SU-DHL-6 (cell line): Measurements from ENCODE around the gene GPR155.
"Not testable (repeated sequence)": the region's sequence is repeated elsewhere in the genome, so short reads cannot be mapped to it uniquely, and the experiment has no call there.

ENCODE experiments used
- H2AFZ ChIP-seq: fragments of 200-600 bp; sonication (generic); 2 replicates; pipeline ENCODE4 v1.6.1; 2014; ENCODE audit warnings: low read depth, mild to moderate bottlenecking, moderate library complexity, mixed read lengths, antibody characterized with exemption, low read length; ENCODE audit not compliant: severe bottlenecking
- H3F3A ChIP-seq: fragments of 200-600 bp; shearing (Covaris generic); 2 replicates; pipeline ENCODE4 v1.6.0; 2016; ENCODE audit warnings: antibody characterized with exemption, mild to moderate bottlenecking; ENCODE audit not compliant: insufficient read depth
- H3K27ac ChIP-seq: fragments of 200-600 bp; sonication (generic); 2 replicates; pipeline ENCODE4 v1.5.1; 2016; ENCODE audit warnings: low read depth, mild to moderate bottlenecking, low read length, moderate library complexity, mixed read lengths
- H3K27me3 ChIP-seq: fragments of 200-600 bp; sonication (generic), shearing (Covaris generic); 2 replicates; pipeline ENCODE4 v1.6.0; 2014; ENCODE audit warnings: mild to moderate bottlenecking, low read length
- H3K36me3 ChIP-seq: fragments of 200-600 bp; sonication (generic); 2 replicates; pipeline ENCODE4 v1.6.1; 2014; ENCODE audit warnings: mild to moderate bottlenecking, low read length, mixed read lengths
- H3K4me2 ChIP-seq: fragments of 300-600, 200-600 bp; shearing (Covaris generic), sonication (generic); 2 replicates; pipeline ENCODE4 v1.6.0; 2014; ENCODE audit warnings: low read length, low read depth, mild to moderate bottlenecking; ENCODE audit not compliant: poor library complexity, severe bottlenecking
- H3K4me3 ChIP-seq: fragments of 200-600 bp; sonication (generic); 2 replicates; pipeline ENCODE4 v1.5.1; 2014; ENCODE audit warnings: antibody characterized with exemption, low read length, mild to moderate bottlenecking, mixed read lengths; ENCODE audit not compliant: insufficient read depth, poor library complexity, severe bottlenecking
- H3K79me2 ChIP-seq: fragments of 200-600 bp; sonication (generic); 2 replicates; pipeline ENCODE4 v1.6.1; 2014; ENCODE audit warnings: mild to moderate bottlenecking, low read length, moderate library complexity; ENCODE audit not compliant: insufficient read depth
- H3K9ac ChIP-seq: fragments of 200-600 bp; sonication (generic); 2 replicates; pipeline ENCODE4 v1.7.0; 2014; ENCODE audit warnings: mild to moderate bottlenecking, low read length
- H3K9me2 ChIP-seq: fragments of 200-600 bp; sonication (generic); replicated peaks from 2 replicates; pipeline ENCODE4 v1.6.1; 2014; ENCODE audit warnings: low read length; ENCODE audit not compliant: insufficient read depth
- H3K9me3 ChIP-seq: fragments of 200-600 bp; sonication (generic); 2 replicates; pipeline ENCODE4 v1.6.1; 2014; ENCODE audit warnings: low read length, mixed read lengths; ENCODE audit not compliant: insufficient read depth
- H4K20me1 ChIP-seq: fragments of 200-600 bp; sonication (generic); 2 replicates; pipeline ENCODE4 v1.6.1; 2014; ENCODE audit warnings: low read depth, mild to moderate bottlenecking, antibody characterized with exemption, low read length, moderate library complexity, mixed read lengths
- CTCF ChIP-seq: fragments of 200-600 bp; sonication (generic); IDR thresholded peaks from one replicate; pipeline ENCODE4 v1.5.1; 2017; ENCODE audit warnings: antibody characterized with exemption, mild to moderate bottlenecking, low read length, moderate library complexity; ENCODE audit not compliant: insufficient read depth, poor library complexity, severe bottlenecking
- EZH2phosphoT487 ChIP-seq: fragments of 200-600 bp; sonication (generic), shearing (Covaris generic); conservative IDR thresholded peaks from 2 replicates; pipeline ENCODE4 v1.6.1; 2018; ENCODE audit warnings: mild to moderate bottlenecking, antibody characterized with exemption, low read length, moderate library complexity, mixed read lengths

Gene GPR155

GRCh38 chr2:174431902-174432301 lies 54.9 kb downstream of the GPR155 start:
- Histone ChIP-seq H2AFZ (no peak overlapping the region), H3K36me3 (no peaks in the 10 kb centered on the region), H3K9me2 (no peaks in the 10 kb centered on the region), H3K79me2 (no peaks in the 10 kb centered on the region), H3K27ac (no peak overlapping the region), H3K27me3 (no peaks in the 10 kb centered on the region), H3F3A (no peaks in the 10 kb centered on the region), H3K9me3 (no peaks in the 10 kb centered on the region), H3K9ac (no peak overlapping the region), H4K20me1 (no peaks in the 10 kb centered on the region), H3K4me2 (no peak overlapping the region), H3K4me3 (no peak overlapping the region)
- TF ChIP-seq CTCF = no peak
- TF ChIP-seq EZH2phosphoT487 = no peak

DNA sequence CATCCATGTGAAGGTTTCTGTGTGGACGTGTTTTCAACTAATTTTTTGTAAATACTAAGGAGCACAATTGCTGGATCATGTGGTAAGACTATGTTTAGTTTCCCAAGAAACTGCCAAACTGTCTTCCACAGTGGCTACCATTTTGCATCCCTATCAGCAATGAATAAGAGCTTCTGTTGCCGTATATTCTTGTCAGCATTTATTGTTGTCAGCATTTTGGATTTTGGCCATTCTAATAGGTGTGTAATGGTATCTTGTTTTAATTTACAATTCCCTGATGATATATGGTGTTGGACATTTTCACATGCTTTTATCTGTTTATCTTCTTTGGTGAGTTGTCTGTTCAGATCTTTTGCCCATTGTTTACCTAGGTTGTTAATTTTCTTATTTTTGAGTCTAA lies 56.8 kb downstream of the GPR155 start:
- Histone ChIP-seq H3K4me2 (no peak overlapping the region), H3K27ac (no peak overlapping the region), H3K9ac (no peak overlapping the region), H4K20me1 (no peaks in the 10 kb centered on the region), H3F3A (no peaks in the 10 kb centered on the region), H3K4me3 (no peak overlapping the region), H3K79me2 (no peaks in the 10 kb centered on the region), H3K27me3 (no peaks in the 10 kb centered on the region), H2AFZ (no peak overlapping the region), H3K9me3 (no peaks in the 10 kb centered on the region), H3K9me2 (no peaks in the 10 kb centered on the region), H3K36me3 (no peaks in the 10 kb centered on the region; the same call in 1 of the 2 replicates)
- TF ChIP-seq CTCF (no peak), EZH2phosphoT487 (no peak)

DNA sequence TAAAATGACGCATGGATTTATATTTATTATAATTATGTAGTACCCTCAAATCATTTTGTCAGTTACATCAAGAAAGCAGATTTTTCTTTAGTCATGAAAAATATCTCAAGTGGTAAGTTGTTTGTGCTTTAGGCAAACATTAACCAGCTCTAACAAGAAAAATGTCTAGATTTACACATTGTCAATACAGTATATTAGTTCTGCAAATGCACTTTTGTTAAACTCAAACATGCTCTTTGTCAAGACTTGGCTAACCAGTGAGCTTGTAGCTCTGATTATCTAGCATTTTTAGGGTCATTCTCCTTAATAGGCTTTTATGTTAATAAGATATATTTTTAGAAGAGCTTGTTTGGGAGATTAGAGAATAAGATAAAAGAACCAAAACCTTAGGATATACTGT lies 58.6 kb downstream of the GPR155 start:
- Histone ChIP-seq H4K20me1 (no peaks in the 10 kb centered on the region), H3K36me3 (no peaks in the 10 kb centered on the region; the same call in 1 of the 2 replicates), H3K79me2 (no peaks in the 10 kb centered on the region), H3K9me3 (no peaks in the 10 kb centered on the region), H3K27ac (no peak overlapping the region), H3K9me2 (no peaks in the 10 kb centered on the region), H3K4me2 (no peak overlapping the region), H3K9ac (no peak overlapping the region), H2AFZ (no peak overlapping the region), H3F3A (no peaks in the 10 kb centered on the region), H3K4me3 (no peak overlapping the region), H3K27me3 (no peaks in the 10 kb centered on the region)
- TF ChIP-seq CTCF = no peak
- no peak for TF ChIP-seq EZH2phosphoT487

DNA sequence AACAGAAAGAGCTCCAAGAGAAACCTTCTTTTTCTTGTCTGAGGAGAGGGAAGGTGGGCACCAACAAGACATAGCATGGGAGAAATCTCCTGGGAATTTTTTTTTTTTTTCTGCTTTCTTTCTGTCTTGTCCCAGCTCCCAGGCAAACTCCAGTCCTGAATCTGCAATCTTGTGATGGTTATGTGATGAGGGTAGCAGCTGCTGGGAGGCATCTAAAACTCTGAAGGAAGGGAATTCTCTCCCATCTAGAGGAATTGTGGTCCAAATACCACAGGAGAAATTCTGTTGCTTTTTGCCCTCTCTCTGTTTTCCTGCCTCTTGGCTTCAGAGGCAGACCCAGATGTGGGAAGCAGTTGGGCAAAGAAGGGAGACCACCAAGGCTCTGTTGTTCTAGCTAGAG lies 74.6 kb downstream of the GPR155 start:
- Histone ChIP-seq H3K9ac (no peak overlapping the region), H3K9me2 (no peaks in the 10 kb centered on the region), H4K20me1 (no peaks in the 10 kb centered on the region), H2AFZ (no peak overlapping the region), H3K36me3 (no peaks in the 10 kb centered on the region), H3K4me2 (no peak overlapping the region), H3K9me3 (no peaks in the 10 kb centered on the region), H3K79me2 (no peaks in the 10 kb centered on the region), H3K27me3 (no peaks in the 10 kb centered on the region), H3K27ac (no peak overlapping the region), H3F3A (no peaks in the 10 kb centered on the region), H3K4me3 (no peak overlapping the region)
- TF ChIP-seq EZH2phosphoT487 = no peak
- TF ChIP-seq CTCF = no peak

DNA sequence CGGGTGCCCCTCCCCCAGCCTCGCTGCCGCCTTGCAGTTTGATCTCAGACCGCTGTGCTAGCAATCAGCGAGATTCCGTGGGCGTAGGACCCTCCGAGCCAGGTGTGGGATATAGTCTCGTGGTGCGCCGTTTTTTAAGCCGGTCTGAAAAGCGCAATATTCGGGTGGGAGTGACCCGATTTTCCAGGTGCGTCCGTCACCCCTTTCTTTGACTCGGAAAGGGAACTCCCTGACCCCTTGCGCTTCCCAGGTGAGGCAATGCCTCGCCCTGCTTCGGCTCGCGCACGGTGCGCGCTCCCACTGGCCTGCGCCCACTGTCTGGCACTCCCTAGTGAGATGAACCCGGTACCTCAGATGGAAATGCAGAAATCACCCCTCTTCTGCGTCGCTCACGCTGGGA lies 76.8 kb downstream of the GPR155 start:
- not testable (repeated sequence) for H3K4me2 ChIP-seq, H3K9ac ChIP-seq, H2AFZ ChIP-seq, H3K9me3 ChIP-seq, H3F3A ChIP-seq, H3K36me3 ChIP-seq, H4K20me1 ChIP-seq, H3K4me3 ChIP-seq, H3K9me2 ChIP-seq, H3K27me3 ChIP-seq, H3K27ac ChIP-seq, H3K79me2 ChIP-seq
